K562 (cell line): ENCODE data around the gene MRPL2. TPM values are rescaled to one million over a fixed set of nuclear protein-coding genes. Genes with fewer than 3 reads are reported as not detected.

Experiments used
- AFF1 ChIP-seq, 2 experiments: fragments of 450-650 bp; IDR thresholded peaks; 2 replicates each; pipeline ENCODE4 v1.6.1; 2018; ENCODE audit warnings: mild to moderate bottlenecking in 2 of 2, low read depth in 1 of 2; ENCODE audit not compliant: partially characterized antibody in 2 of 2
- DNMT1 ChIP-seq: fragments of 450-650 bp; IDR thresholded peaks from 2 replicates; pipeline ENCODE4 v1.6.1; 2016; ENCODE audit warnings: antibody characterized with exemption, mild to moderate bottlenecking
- ELF2 ChIP-seq: fragments of 250-450 bp; sonication (Bioruptor Pico); IDR thresholded peaks from 2 replicates; pipeline ENCODE4 v1.5.0; 2021; ENCODE audit warnings: mild to moderate bottlenecking
- FOXO4 ChIP-seq: fragments of 450-650 bp; formaldehyde crosslinking; IDR thresholded peaks from 2 replicates; pipeline ENCODE4 v1.4.0; 2020; ENCODE audit warnings: mild to moderate bottlenecking, moderate library complexity
- GABPA ChIP-seq: fragments of 200-800 bp; sonication (Bioruptor generic); conservative IDR thresholded peaks from 2 replicates; pipeline ENCODE4 v1.6.1; 2016; ENCODE audit warnings: low read depth, missing genetic modification characterization, missing compliant biosample characterization
- HDAC8 ChIP-seq: fragments of 450-650 bp; IDR thresholded peaks from 2 replicates; pipeline ENCODE4 v1.6.1; 2016; ENCODE audit warnings: mild to moderate bottlenecking, missing genetic modification characterization, moderate library complexity, missing compliant biosample characterization
- MTA2 ChIP-seq: fragments of 450-650 bp; IDR thresholded peaks from 2 replicates; pipeline ENCODE4 v1.6.1; 2016; ENCODE audit warnings: low read depth
- POLR2A ChIP-seq: fragments of 450-650 bp; conservative IDR thresholded peaks from 2 replicates; pipeline ENCODE4 v1.6.1; 2016
- RFX1 ChIP-seq: fragments of 450-650 bp; IDR thresholded peaks from 2 replicates; pipeline ENCODE4 v1.6.1; 2016; ENCODE audit warnings: mild to moderate bottlenecking, moderate library complexity
- SNAPC5 ChIP-seq: fragments of 250-450 bp; sonication (Bioruptor Pico); IDR thresholded peaks from 2 replicates; pipeline ENCODE4 v1.8.0; 2021; ENCODE audit warnings: moderate library complexity, mild to moderate bottlenecking, inconsistent platforms
- TEAD4 ChIP-seq, 2 experiments: sonication (generic) in 1 of 2; formaldehyde crosslinking in 1 of 2; IDR thresholded peaks; 2 replicates each; pipeline versions ENCODE4 v1.6.1 to v1.8.0; 2012 to 2022; ENCODE audit warnings: borderline replicate concordance in 1 of 2, inconsistent platforms in 1 of 2, low read length in 1 of 2, mild to moderate bottlenecking in 1 of 2, missing genetic modification reagents in 1 of 2
- ZBTB12 ChIP-seq: fragments of 250-450 bp; sonication (Bioruptor Pico); IDR thresholded peaks from 2 replicates; pipeline ENCODE4 v1.4.0; 2020
- ZBTB43 ChIP-seq: sonication (generic); formaldehyde crosslinking; IDR thresholded peaks from 2 replicates; pipeline ENCODE4 v1.8.0; 2023; ENCODE audit warnings: mild to moderate bottlenecking, missing genetic modification reagents
- ZNF668 ChIP-seq: fragments of 250-450 bp; sonication (Bioruptor Pico); IDR thresholded peaks from 2 replicates; pipeline ENCODE4 v1.8.0; 2022; ENCODE audit warnings: mild to moderate bottlenecking, inconsistent platforms
- polyA plus RNA-seq, 8 experiments: library from polyadenylated mRNA; depleted of rRNA in 4 of 8; stranded (reverse) in 5 of 8; unstranded in 3 of 8; fragments of >200 nt; fragmentation: Nextera tagmentation in 2 of 8; fragmentation: Illumina TruSeq in 1 of 8; extraction: Ambion mirVana in 2 of 8; extraction: Trizol in 1 of 8; gene quantifications; 2 replicates each; pipeline versions ENCODE4 v1.2.1 to v1.2.3, GENCODE V29; 2011 to 2014; ENCODE audit warnings: inconsistent platforms in 1 of 8, missing spikeins in 1 of 8
- total RNA-seq, 7 experiments: library from RNA; depleted of rRNA in 6 of 7; stranded (reverse); fragments of >200 nt in 6 of 7; fragmentation: Illumina TruSeq in 2 of 7; extraction: Trizol in 2 of 7; gene quantifications; 2 replicates each; pipeline versions ENCODE4 v1.2.1 to v1.2.3, GENCODE V29; 2011 to 2021; ENCODE audit warnings: low replicate concordance in 1 of 7

MRPL2 gene
- total and polyA plus RNA-seq, 9 of the 15 experiments (the other 6 are each of a cell fraction or from before 2014, with no cell fraction given) = 63.1 to 262 (median 121) TPM

GRCh38 chr6:43013097-43013842 lies 46.0 kb downstream of the MRPL2 start (continued):
- TF ChIP-seq HDAC8 (tag) = no peak
- no peak for TF ChIP-seq TEAD4 (IDR thresholded peaks at IDR 0.05; ENCODE audit: low read length)
- TF ChIP-seq TEAD4 (CRISPR knock-in tag; IDR thresholded peaks at IDR 0.05; ENCODE audit: borderline replicate concordance) = no peak
- TF ChIP-seq ZBTB12 = no peak; the same call in 1 of the 2 replicates
- TF ChIP-seq AFF1 (IDR thresholded peaks at IDR 0.05; ENCODE audit: low read depth in 1 of 2, partially characterized antibody in 2 of 2) = no peak
- TF ChIP-seq POLR2A = peak; percentile 38; the same call in 1 of the 2 replicates
- TF ChIP-seq FOXO4 (CRISPR knock-in tag) = no peak
- no peak for TF ChIP-seq ZNF668 (CRISPR knock-in tag)
- 0 out of 2 replicates have a peak, but pooled peaks have one; percentile 28 for TF ChIP-seq ELF2 (CRISPR knock-in tag)
- TF ChIP-seq SNAPC5 (CRISPR knock-in tag) = no peak
- TF ChIP-seq MTA2 = no peak
- no peak for TF ChIP-seq RFX1
- TF ChIP-seq DNMT1 = no peak
- TF ChIP-seq GABPA (tag) = no peak
- TF ChIP-seq ZBTB43 (CRISPR knock-in tag) = 0 out of 2 replicates have a peak, but pooled peaks have one; percentile 35
